GM12864 (cell line): ENCODE results near the gene WSCD1.

Source experiments
- DNase-seq: peaks from one replicate; pipeline ENCODE4 v3.0.0-alpha.2; 2011; ENCODE audit warnings: low read depth
- H3K4me3 ChIP-seq: 2 replicates; pipeline ENCODE4 v1.5.1; 2011; ENCODE audit warnings: mild to moderate bottlenecking, low read depth, low read length, control low read depth
- TF ChIP-seq, protein P1 (sequence below): IDR thresholded peaks from 2 replicates; pipeline ENCODE4 v1.5.1; 2011; ENCODE audit warnings: low read depth, mild to moderate bottlenecking, moderate library complexity, low read length, control low read depth, inconsistent platforms; ENCODE audit errors: missing control alignments

WSCD1 gene

DNA sequence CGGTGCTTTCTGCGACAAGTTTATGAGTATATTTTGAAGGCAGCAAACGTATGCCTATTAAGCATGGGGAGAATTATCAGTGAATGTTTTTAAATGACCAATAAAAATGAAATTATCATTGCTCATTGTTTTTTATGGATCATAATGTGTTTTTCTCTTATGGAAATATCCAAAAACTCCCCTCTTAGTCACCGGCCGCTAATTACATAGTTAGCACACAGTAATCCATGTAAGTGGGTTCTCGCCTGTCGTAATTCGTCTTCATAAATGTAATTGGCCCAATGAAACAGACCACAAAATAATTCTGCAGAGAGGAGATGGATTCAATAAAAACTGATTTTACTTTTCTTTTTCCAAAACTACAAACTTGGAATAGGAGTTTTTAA lies 69.3 kb downstream of the WSCD1 start:
- no peak overlapping the region for H3K4me3 ChIP-seq
- TF ChIP-seq, protein P1, sequence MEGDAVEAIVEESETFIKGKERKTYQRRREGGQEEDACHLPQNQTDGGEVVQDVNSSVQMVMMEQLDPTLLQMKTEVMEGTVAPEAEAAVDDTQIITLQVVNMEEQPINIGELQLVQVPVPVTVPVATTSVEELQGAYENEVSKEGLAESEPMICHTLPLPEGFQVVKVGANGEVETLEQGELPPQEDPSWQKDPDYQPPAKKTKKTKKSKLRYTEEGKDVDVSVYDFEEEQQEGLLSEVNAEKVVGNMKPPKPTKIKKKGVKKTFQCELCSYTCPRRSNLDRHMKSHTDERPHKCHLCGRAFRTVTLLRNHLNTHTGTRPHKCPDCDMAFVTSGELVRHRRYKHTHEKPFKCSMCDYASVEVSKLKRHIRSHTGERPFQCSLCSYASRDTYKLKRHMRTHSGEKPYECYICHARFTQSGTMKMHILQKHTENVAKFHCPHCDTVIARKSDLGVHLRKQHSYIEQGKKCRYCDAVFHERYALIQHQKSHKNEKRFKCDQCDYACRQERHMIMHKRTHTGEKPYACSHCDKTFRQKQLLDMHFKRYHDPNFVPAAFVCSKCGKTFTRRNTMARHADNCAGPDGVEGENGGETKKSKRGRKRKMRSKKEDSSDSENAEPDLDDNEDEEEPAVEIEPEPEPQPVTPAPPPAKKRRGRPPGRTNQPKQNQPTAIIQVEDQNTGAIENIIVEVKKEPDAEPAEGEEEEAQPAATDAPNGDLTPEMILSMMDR = no peak
- no peak for DNase-seq

DNA sequence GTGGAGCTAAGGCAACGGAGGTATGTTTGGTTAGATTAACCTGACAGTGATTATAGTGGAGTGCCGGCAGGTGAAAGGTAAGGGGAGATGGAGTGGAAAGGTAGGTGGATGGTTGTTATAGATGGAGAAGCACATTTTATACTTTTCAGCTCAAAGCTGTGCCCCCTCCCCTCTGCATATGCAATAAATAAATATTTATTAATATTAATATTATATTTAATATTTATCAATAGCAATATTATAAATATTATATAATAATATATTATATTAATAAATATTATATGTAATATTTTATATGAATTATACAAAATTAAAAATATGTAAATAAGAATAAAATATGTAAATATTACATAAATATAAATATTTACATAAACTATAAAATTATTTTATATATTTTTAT lies 70.0 kb downstream of the WSCD1 start:
- H3K4me3 ChIP-seq = no peak overlapping the region
- TF ChIP-seq, protein P1 = no peak
- no peak for DNase-seq

DNA sequence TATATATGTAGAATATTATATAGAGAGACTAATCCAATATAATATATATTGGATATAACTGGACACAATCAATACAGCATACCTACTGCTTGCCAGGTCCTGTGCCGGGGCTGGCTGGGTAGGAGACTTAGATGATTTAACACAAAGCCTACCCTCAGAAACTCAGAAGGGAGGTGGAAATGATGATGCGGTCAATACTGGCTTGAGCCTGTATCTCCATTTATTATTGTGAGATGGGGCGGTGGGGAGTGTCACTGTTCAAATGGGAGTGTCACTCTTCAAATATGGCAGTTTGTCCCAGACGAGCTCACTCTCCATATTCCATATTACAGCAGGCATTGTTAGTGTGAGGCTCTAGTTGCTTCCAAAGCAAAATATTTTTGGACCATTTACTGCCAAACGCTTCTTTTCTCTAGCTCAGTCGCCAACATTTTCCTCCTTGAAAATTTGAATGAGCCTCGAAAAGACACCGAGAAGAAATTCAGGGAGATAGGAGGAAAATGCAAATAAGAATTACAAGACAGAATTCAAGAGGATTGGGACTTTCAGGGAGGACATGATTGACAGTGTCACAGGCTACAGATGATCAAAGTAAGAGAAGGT lies 70.7 kb downstream of the WSCD1 start:
- no peak for DNase-seq
- TF ChIP-seq, protein P1 = no peak
- no peak overlapping the region for H3K4me3 ChIP-seq

DNA sequence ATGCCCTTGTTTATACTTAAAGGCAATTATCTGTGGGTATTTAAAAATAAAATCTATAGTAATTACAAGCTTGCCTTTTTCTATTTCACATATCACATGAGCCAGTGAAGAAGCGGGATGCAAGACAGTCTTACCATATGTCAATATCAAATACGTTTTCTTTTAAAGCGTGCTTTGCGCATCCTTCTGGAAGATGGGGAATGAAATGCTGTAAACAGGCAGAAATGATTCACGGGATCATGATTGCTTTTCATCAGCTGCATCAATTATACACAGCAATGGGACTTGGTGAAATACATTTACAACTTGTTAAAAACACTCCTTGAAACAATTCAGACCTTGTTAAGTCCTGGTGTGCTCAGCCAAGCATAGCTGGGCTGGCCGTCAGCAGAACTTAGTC lies 72.5 kb downstream of the WSCD1 start:
- TF ChIP-seq, protein P1 = no peak
- no peak overlapping the region for H3K4me3 ChIP-seq
- DNase-seq = no peak

DNA sequence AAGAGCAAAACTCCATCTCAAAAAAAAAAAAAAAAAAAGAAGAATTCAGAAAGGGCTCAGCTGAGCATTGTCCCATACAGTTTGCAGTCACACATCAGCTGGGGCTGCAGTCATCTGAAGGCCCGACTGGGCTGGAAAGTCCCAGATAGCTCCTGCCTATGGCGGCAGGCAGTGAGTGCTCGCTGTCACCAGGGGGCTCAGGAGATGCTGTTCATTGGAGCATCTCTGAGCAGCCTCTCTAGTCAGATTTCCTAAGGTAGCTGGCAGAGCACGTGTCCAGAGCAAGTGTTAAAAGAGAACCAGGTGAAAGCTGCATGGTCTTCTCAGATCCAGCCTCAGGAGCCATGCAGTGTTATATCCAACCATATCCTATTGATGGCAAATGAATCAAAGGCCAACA lies 75.8 kb downstream of the WSCD1 start:
- no peak for DNase-seq

DNA sequence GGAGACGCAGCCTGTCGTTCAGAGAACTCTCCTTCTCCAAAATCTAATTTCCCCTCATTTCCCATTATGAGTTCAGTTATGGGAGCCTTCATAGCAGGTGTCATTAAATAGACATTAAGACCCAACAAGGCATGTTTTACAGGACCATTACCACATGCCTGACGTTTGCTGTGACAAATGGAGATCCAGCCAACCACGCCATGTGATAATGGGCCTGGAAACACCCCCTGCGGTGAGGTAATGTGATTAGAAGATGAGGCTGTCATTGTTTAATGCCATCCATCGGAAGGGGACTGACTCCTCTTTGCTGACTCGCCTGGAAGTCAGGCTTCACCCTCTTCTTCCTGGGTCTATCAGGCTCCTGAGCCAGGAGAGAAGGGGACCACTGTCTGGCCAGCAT lies 76.9 kb downstream of the WSCD1 start:
- no peak for DNase-seq
- TF ChIP-seq, protein P1 = no peak
- H3K4me3 ChIP-seq = no peak overlapping the region

More for the DNA sequence above, 75.8 kb downstream of the WSCD1 start:
- H3K4me3 ChIP-seq = no peak overlapping the region
- TF ChIP-seq, protein P1 = no peak

DNA sequence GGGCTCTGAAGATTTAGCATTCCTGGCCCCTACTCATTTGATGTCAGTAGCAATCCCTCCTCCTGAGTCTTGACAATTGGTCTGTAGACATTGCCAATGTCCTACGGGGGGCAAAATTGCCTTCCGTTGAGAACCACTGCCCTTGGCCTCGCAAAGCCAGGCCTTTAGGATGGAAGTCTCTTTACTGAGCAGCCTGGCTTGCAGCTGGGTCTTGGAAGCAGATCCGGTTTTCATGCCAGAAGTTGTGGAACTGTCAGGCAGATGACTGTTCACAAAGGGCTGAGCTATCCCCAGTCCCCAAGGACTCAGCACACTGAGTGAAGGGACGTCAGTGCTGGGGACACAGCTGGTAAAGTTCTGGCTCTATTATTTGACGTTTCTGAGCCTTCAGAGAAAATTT lies 83.2 kb downstream of the WSCD1 start:
- TF ChIP-seq, protein P1 = no peak
- no peak for DNase-seq

More for the DNA sequence above, 83.2 kb downstream of the WSCD1 start:
- no peak overlapping the region for H3K4me3 ChIP-seq
